GM12875 (cell line): ENCODE results near the gene PHF21B.

Experiments used
- H3K4me3 ChIP-seq: one replicate; pipeline ENCODE4 v1.5.1; 2011; ENCODE audit warnings: low read depth, low read length, control low read depth
- CTCF ChIP-seq: IDR thresholded peaks from 2 replicates; pipeline ENCODE4 v1.5.1; 2011; ENCODE audit warnings: low read depth, mild to moderate bottlenecking, control low read depth, inconsistent platforms, low read length, moderate library complexity, borderline replicate concordance; ENCODE audit not compliant: insufficient read depth

PHF21B gene

GRCh38 chr22:45034156-45034555 is 24.4 kb upstream of the PHF21B start:
- no peak overlapping the region for H3K4me3 ChIP-seq
- TF ChIP-seq CTCF: no peak

GRCh38 chr22:45033136-45033535 is 23.3 kb upstream of the PHF21B start:
- TF ChIP-seq CTCF: no peak
- no peak overlapping the region for H3K4me3 ChIP-seq

- no peak for TF ChIP-seq CTCF
- H3K4me3 ChIP-seq: no peak overlapping the region
Measured at GRCh38 chr22:45031629-45032403, 22.0 kb upstream of the PHF21B start.

GRCh38 chr22:45029501-45029900 is 19.7 kb upstream of the PHF21B start:
- H3K4me3 ChIP-seq: no peak overlapping the region
- no peak for TF ChIP-seq CTCF

GRCh38 chr22:45026511-45026910 is 16.7 kb upstream of the PHF21B start:
- no peak for TF ChIP-seq CTCF
- no peak overlapping the region for H3K4me3 ChIP-seq

GRCh38 chr22:45023431-45023830 is 13.6 kb upstream of the PHF21B start:
- no peak for TF ChIP-seq CTCF
- no peak overlapping the region for H3K4me3 ChIP-seq
